Activated CD4-positive, alpha-beta memory T cell treated with anti-CD3 and anti-CD28 coated beads, Interleukin-2, amount 10 ng/mL, durations not matched to agents 7 days and 5 days (primary cell): ENCODE measurements around the gene FHOD3. TPM values are rescaled to one million over a fixed set of nuclear protein-coding genes. Genes with fewer than 3 reads are reported as not detected.

ENCODE experiments used
- CTCF ChIA-PET: fragments of 350-600 bp; sonication (Branson Sonifier 250); formaldehyde crosslinking; loops from one replicate; lab custom pipeline; 2021; ENCODE audit warnings: antibody characterized with exemption, inconsistent platforms; lab: Charles Lee
- POLR2A ChIA-PET: fragments of 350-600 bp; sonication (Branson Sonifier 250); formaldehyde crosslinking; loops from one replicate; lab custom pipeline; 2021; ENCODE audit warnings: antibody characterized with exemption; lab: Charles Lee
- DNase-seq: peaks from one replicate; pipeline ENCODE4 v3.0.0-alpha.2; 2020
- H3K27ac Mint-ChIP-seq: one replicate; pipeline ENCODE4 v1.8.0; 2021; ENCODE audit warnings: mild to moderate bottlenecking, mixed read lengths
- H3K27me3 Mint-ChIP-seq: one replicate; pipeline ENCODE4 v1.8.0; 2021; ENCODE audit warnings: mixed read lengths
- H3K36me3 Mint-ChIP-seq: one replicate; pipeline ENCODE4 v1.8.0; 2021; ENCODE audit warnings: low read depth, mixed read lengths
- H3K4me1 Mint-ChIP-seq: one replicate; pipeline ENCODE4 v1.8.0; 2021; ENCODE audit warnings: mixed read lengths
- H3K4me3 Mint-ChIP-seq: one replicate; pipeline ENCODE4 v1.8.0; 2021; ENCODE audit warnings: mild to moderate bottlenecking, mixed read lengths
- H3K9me3 Mint-ChIP-seq: one replicate; pipeline ENCODE4 v1.8.0; 2021; ENCODE audit warnings: mixed read lengths
- total RNA-seq, 2 experiments: library from RNA; stranded (reverse); gene quantifications; one replicate each; pipeline ENCODE4 v1.2.3, GENCODE V29; 2021

Gene FHOD3
- total RNA-seq, 2 experiments from 2014 or later, result not detected

GRCh38 chr18:36693931-36694620 lies 396.6 kb downstream of the FHOD3 start:
- H3K4me3 Mint-ChIP-seq, result no peak overlapping the region
- ChIA-PET CTCF (no interaction called here), POLR2A (no interaction called here)
- no peak overlapping the region for H3K27ac Mint-ChIP-seq
- H3K4me1 Mint-ChIP-seq, result no peaks in the 10 kb centered on the region
- no peak for DNase-seq
- H3K9me3 Mint-ChIP-seq, result no peaks in the 10 kb centered on the region
- no peaks in the 10 kb centered on the region for H3K36me3 Mint-ChIP-seq
- H3K27me3 Mint-ChIP-seq, result peaks cover 4% of the 10 kb centered on the region

GRCh38 chr18:36695806-36696205 lies 398.3 kb downstream of the FHOD3 start:
- Mint-ChIP-seq H3K9me3 (no peaks in the 10 kb centered on the region), H3K4me3 (no peak overlapping the region), H3K27me3 (peaks cover 3% of the 10 kb centered on the region), H3K27ac (no peak overlapping the region), H3K36me3 (no peaks in the 10 kb centered on the region), H3K4me1 (no peaks in the 10 kb centered on the region)
- ChIA-PET CTCF (no interaction called here), POLR2A (no interaction called here)
- no peak for DNase-seq

GRCh38 chr18:36697905-36698304 lies 400.4 kb downstream of the FHOD3 start:
- Mint-ChIP-seq H3K9me3 (no peaks in the 10 kb centered on the region), H3K36me3 (no peaks in the 10 kb centered on the region), H3K4me1 (no peaks in the 10 kb centered on the region), H3K4me3 (no peak overlapping the region), H3K27me3 (peaks cover 3% of the 10 kb centered on the region), H3K27ac (no peak overlapping the region)
- ChIA-PET POLR2A (no interaction called here), CTCF (interaction anchor here (1.0 to 1.7 kb wide), 2 partner anchors 10 kb away, joined by 4 to 7 read pairs; no protein-coding TSS in a partner anchor)
- no peak for DNase-seq

- Mint-ChIP-seq H3K36me3 (no peaks in the 10 kb centered on the region), H3K27me3 (peaks cover 3% of the 10 kb centered on the region), H3K4me1 (no peaks in the 10 kb centered on the region), H3K4me3 (no peak overlapping the region), H3K9me3 (no peaks in the 10 kb centered on the region), H3K27ac (no peak overlapping the region)
- ChIA-PET POLR2A (no interaction called here), CTCF (no interaction called here)
- no peak for DNase-seq
Measured at GRCh38 chr18:36700955-36701354, 403.4 kb downstream of the FHOD3 start.

DNA sequence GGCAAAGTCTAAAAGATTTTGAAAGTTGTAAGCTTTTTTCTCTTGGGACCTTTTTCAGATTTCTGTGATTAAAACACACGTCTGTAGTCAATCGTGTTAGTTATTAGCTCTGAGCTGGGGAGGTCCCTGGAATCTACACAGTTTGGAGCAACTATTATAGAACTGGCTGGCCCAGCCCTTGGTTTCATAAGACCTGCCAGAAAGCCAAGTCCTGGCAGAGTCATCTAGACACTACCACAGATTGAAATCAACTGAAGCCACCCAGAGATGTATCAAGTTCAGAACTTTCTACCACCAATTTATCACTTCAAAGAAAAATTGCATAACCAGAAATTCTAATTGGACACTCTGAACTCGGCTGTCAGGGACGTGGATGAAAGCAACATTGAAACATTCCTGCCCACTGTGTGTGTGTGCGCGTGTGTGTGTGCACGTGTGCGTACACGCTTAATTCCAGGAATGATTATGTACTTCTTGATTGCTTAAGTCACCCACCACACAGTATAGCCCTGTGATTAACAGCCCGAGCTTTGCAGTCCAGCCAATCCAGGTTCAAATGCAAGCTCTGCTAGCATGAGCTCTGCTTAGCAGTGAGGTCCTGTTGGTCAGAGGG lies 405.0 kb downstream of the FHOD3 start:
- Mint-ChIP-seq H3K4me1 (no peaks in the 10 kb centered on the region), H3K4me3 (no peak overlapping the region), H3K27ac (no peak overlapping the region), H3K9me3 (no peaks in the 10 kb centered on the region), H3K27me3 (peaks cover 3% of the 10 kb centered on the region), H3K36me3 (no peaks in the 10 kb centered on the region)
- ChIA-PET POLR2A (no interaction called here), CTCF (interaction anchor here (1.8 kb wide), 1 partner anchor 15 kb away, joined by 4 read pairs; no protein-coding TSS in a partner anchor)
- no peak for DNase-seq

GRCh38 chr18:36704156-36704555 lies 406.6 kb downstream of the FHOD3 start:
- no peak for DNase-seq
- H3K9me3 Mint-ChIP-seq, result no peaks in the 10 kb centered on the region
- H3K27ac Mint-ChIP-seq, result no peak overlapping the region
- H3K4me1 Mint-ChIP-seq, result no peaks in the 10 kb centered on the region
- no peaks in the 10 kb centered on the region for H3K36me3 Mint-ChIP-seq
- CTCF ChIA-PET, result no interaction called here
- POLR2A ChIA-PET, result no interaction called here
- H3K4me3 Mint-ChIP-seq, result no peak overlapping the region
- H3K27me3 Mint-ChIP-seq, result peaks cover 4% of the 10 kb centered on the region

GRCh38 chr18:36706134-36706881 lies 408.8 kb downstream of the FHOD3 start:
- Mint-ChIP-seq H3K27me3 (peaks cover 2% of the 10 kb centered on the region), H3K36me3 (no peaks in the 10 kb centered on the region), H3K9me3 (no peaks in the 10 kb centered on the region), H3K27ac (no peak overlapping the region), H3K4me1 (no peaks in the 10 kb centered on the region), H3K4me3 (no peak overlapping the region)
- ChIA-PET CTCF (no interaction called here), POLR2A (no interaction called here)
- no peak for DNase-seq

- Mint-ChIP-seq H3K4me1 (no peaks in the 10 kb centered on the region), H3K27ac (no peak overlapping the region), H3K36me3 (no peaks in the 10 kb centered on the region), H3K9me3 (no peaks in the 10 kb centered on the region), H3K27me3 (peaks cover 8% of the 10 kb centered on the region), H3K4me3 (no peak overlapping the region)
- ChIA-PET CTCF (no interaction called here), POLR2A (no interaction called here)
- no peak for DNase-seq
Measured at GRCh38 chr18:36708366-36708765, 410.9 kb downstream of the FHOD3 start.

- no peak overlapping the region for H3K27ac Mint-ChIP-seq
- H3K27me3 Mint-ChIP-seq, result peaks cover 11% of the 10 kb centered on the region
- ChIA-PET CTCF (no interaction called here), POLR2A (no interaction called here)
- no peak for DNase-seq
- no peaks in the 10 kb centered on the region for H3K36me3 Mint-ChIP-seq
- no peaks in the 10 kb centered on the region for H3K4me1 Mint-ChIP-seq
- no peaks in the 10 kb centered on the region for H3K9me3 Mint-ChIP-seq
- no peak overlapping the region for H3K4me3 Mint-ChIP-seq
Measured at GRCh38 chr18:36709315-36709714, 411.8 kb downstream of the FHOD3 start.

GRCh38 chr18:36711014-36711725 lies 413.7 kb downstream of the FHOD3 start:
- Mint-ChIP-seq H3K36me3 (no peaks in the 10 kb centered on the region), H3K4me3 (no peak overlapping the region), H3K9me3 (no peaks in the 10 kb centered on the region), H3K27me3 (peaks cover 11% of the 10 kb centered on the region), H3K4me1 (no peaks in the 10 kb centered on the region), H3K27ac (no peak overlapping the region)
- POLR2A ChIA-PET, result no interaction called here
- DNase-seq, result no peak
- CTCF ChIA-PET, result interaction anchor here (1.7 kb wide), 1 partner anchor 23 kb away, joined by 7 read pairs; no protein-coding TSS in a partner anchor

- H3K9me3 Mint-ChIP-seq, result no peaks in the 10 kb centered on the region
- no peak overlapping the region for H3K4me3 Mint-ChIP-seq
- no peak overlapping the region for H3K27ac Mint-ChIP-seq
- CTCF ChIA-PET, result interaction anchor here (1.7 kb wide), 1 partner anchor 24 kb away, joined by 7 read pairs; no protein-coding TSS in a partner anchor
- no peaks in the 10 kb centered on the region for H3K4me1 Mint-ChIP-seq
- H3K36me3 Mint-ChIP-seq, result no peaks in the 10 kb centered on the region
- POLR2A ChIA-PET, result no interaction called here
- no peak for DNase-seq
- peaks cover 11% of the 10 kb centered on the region for H3K27me3 Mint-ChIP-seq
Measured at GRCh38 chr18:36711813-36712444, 414.4 kb downstream of the FHOD3 start.

DNA sequence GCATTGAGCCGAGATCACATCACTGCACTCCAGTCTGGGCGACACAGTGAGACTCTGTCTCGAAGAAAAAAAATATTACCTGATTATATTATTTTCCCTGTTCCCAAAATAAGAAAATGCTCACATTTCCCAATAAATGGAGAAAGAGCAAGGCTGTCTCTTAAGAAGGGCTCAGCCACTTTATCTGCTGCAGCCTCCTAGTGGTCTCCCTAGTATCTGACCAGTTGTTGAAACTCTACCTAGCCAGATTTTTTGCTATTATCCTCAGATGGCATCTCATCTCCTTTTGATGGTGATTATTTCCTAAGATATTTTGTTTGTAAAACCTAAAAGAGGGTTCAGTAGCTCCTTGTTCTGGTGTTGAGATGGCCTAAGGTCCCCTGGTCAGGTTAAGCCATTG lies 417.0 kb downstream of the FHOD3 start:
- Mint-ChIP-seq H3K4me1 (no peaks in the 10 kb centered on the region), H3K4me3 (no peak overlapping the region), H3K9me3 (no peaks in the 10 kb centered on the region), H3K36me3 (no peaks in the 10 kb centered on the region), H3K27ac (no peak overlapping the region), H3K27me3 (peaks cover 9% of the 10 kb centered on the region)
- no peak for DNase-seq
- POLR2A ChIA-PET, result interaction anchor here (0.8 kb wide), 1 partner anchor 9 kb away, joined by 3 read pairs; no protein-coding TSS in a partner anchor
- CTCF ChIA-PET, result interaction anchor here (1.6 kb wide), 1 partner anchor 27 kb away, joined by 4 read pairs; no protein-coding TSS in a partner anchor
